SK-N-SH (cell line): Measurements from ENCODE around the gene TSPY4. TPM values are rescaled to one million over a fixed set of nuclear protein-coding genes. Genes with fewer than 3 reads are reported as not detected.
"Not testable (repeated sequence)": the region's sequence is repeated elsewhere in the genome, so short reads cannot be mapped to it uniquely, and the experiment has no call there.

Source experiments
- CTCF ChIA-PET: fragments of 300-600, 350-600 bp; formaldehyde crosslinking; extraction: SDS; loops from one replicate; lab custom pipeline; 2021; lab: Yijun Ruan, JAX
- POLR2A ChIA-PET: fragments of 350-600 bp; sonication (Branson Sonifier 250); formaldehyde crosslinking; extraction: SDS; loops from one replicate; lab custom pipeline; 2020; ENCODE audit warnings: antibody characterized with exemption, inconsistent platforms; lab: Yijun Ruan, JAX
- DNase-seq: peaks from one replicate; pipeline ENCODE4 v3.0.0; 2012
- H2AFZ ChIP-seq: fragments of 200-600 bp; sonication (generic); 2 replicates; pipeline ENCODE4 v1.8.1; 2016; ENCODE audit warnings: antibody characterized with exemption, mild to moderate bottlenecking, low read depth
- H3F3A ChIP-seq: fragments of 200-600 bp; sonication (generic); replicated peaks from 2 replicates; pipeline ENCODE3; 2016; ENCODE audit warnings: antibody characterized with exemption, mild to moderate bottlenecking; ENCODE audit not compliant: insufficient read depth
- H3K27ac ChIP-seq, 2 experiments: fragments of 200-500 bp in 1 of 2; fragments of 200-600 bp in 1 of 2; sonication (Bioruptor generic) in 1 of 2; sonication (generic), shearing (Covaris generic) in 1 of 2; 2 replicates each; pipeline versions ENCODE4 v1.5.1 to v1.6.1; 2014 to 2016; ENCODE audit warnings: low read depth in 2 of 2, inconsistent platforms in 1 of 2, low read length in 1 of 2, mild to moderate bottlenecking in 1 of 2, mixed read lengths in 1 of 2
- H3K27me3 ChIP-seq: fragments of 200-600 bp; sonication (generic), shearing (Covaris generic); 2 replicates; pipeline ENCODE4 v1.6.1; 2016; ENCODE audit warnings: mixed run types; ENCODE audit not compliant: insufficient read depth
- H3K36me3 ChIP-seq, 2 experiments: fragments of 200-500 bp in 1 of 2; fragments of 200-600 bp in 1 of 2; sonication (Bioruptor generic) in 1 of 2; sonication (generic) in 1 of 2; replicated peaks in 1 of 2; 2 replicates each; pipeline versions ENCODE3 to v1.5.1; 2014 to 2016; ENCODE audit warnings: low read length in 1 of 2, mild to moderate bottlenecking in 1 of 2; ENCODE audit not compliant: insufficient read depth in 2 of 2, control insufficient read depth in 1 of 2
- H3K4me1 ChIP-seq, 2 experiments: fragments of 200-500 bp in 1 of 2; fragments of 200-600 bp in 1 of 2; sonication (Bioruptor generic) in 1 of 2; sonication (generic), shearing (Covaris generic) in 1 of 2; 2 replicates each; pipeline versions ENCODE4 v1.5.1 to v1.6.1; 2014 to 2016; ENCODE audit warnings: low read depth in 1 of 2, low read length in 1 of 2, mixed run types in 1 of 2; ENCODE audit not compliant: insufficient read depth in 2 of 2, control insufficient read depth in 1 of 2
- H3K4me2 ChIP-seq: fragments of 200-600 bp; sonication (generic), shearing (Covaris generic); 2 replicates; pipeline ENCODE4 v1.6.1; 2017; ENCODE audit warnings: mixed run types
- H3K4me3 ChIP-seq, 2 experiments: fragments of 200-500 bp in 1 of 2; fragments of 200-600 bp in 1 of 2; sonication (Bioruptor generic) in 1 of 2; sonication (generic), shearing (Covaris generic) in 1 of 2; 2 replicates each; pipeline versions ENCODE4 v1.5.1 to v1.8.1; 2014 to 2016; ENCODE audit warnings: low read depth in 2 of 2, inconsistent platforms in 1 of 2, low read length in 1 of 2, mild to moderate bottlenecking in 1 of 2, mixed read lengths in 1 of 2, moderate library complexity in 1 of 2
- H3K79me2 ChIP-seq: fragments of 200-600 bp; sonication (generic); 2 replicates; pipeline ENCODE4 v1.8.1; 2017; ENCODE audit warnings: mild to moderate bottlenecking; ENCODE audit not compliant: insufficient read depth
- H3K9ac ChIP-seq: fragments of 200-600 bp; sonication (generic); 2 replicates; pipeline ENCODE4 v1.6.1; 2017; ENCODE audit warnings: mixed run types
- H3K9me2 ChIP-seq: fragments of 200-600 bp; sonication (generic); 2 replicates; pipeline ENCODE4 v1.6.1; 2017; ENCODE audit warnings: mixed run types
- H3K9me3 ChIP-seq: fragments of 200-600 bp; sonication (generic); 2 replicates; pipeline ENCODE4 v1.6.1; 2017; ENCODE audit warnings: mixed run types, mild to moderate bottlenecking, moderate library complexity
- H4K20me1 ChIP-seq: fragments of 200-600 bp; sonication (generic); 2 replicates; pipeline ENCODE4 v1.6.1; 2017; ENCODE audit warnings: mild to moderate bottlenecking, mixed run types; ENCODE audit not compliant: insufficient read depth
- WGBS: methylation state at CpG from one replicate; pipeline ENCODE4 v1.1.6; 2017; ENCODE audit warnings: low lambda C conversion rate; 5-methylcytosine and 5-hydroxymethylcytosine counted together
- polyA plus RNA-seq, 3 experiments: library from polyadenylated mRNA; depleted of rRNA; stranded (reverse); fragments of >200 nt; gene quantifications; 2 replicates each; pipeline ENCODE4 v1.2.3, GENCODE V29; 2012
- small RNA-seq, 7 experiments: library from RNA; depleted of rRNA; stranded (forward); fragments of <200 nt; gene quantifications; one replicate each; pipeline ENCODE3, GENCODE V24; 2012

TSPY4 gene
- polyA plus RNA-seq, 1 of the 3 experiments (the other 2 are of a cell fraction) = not detected

DNA sequence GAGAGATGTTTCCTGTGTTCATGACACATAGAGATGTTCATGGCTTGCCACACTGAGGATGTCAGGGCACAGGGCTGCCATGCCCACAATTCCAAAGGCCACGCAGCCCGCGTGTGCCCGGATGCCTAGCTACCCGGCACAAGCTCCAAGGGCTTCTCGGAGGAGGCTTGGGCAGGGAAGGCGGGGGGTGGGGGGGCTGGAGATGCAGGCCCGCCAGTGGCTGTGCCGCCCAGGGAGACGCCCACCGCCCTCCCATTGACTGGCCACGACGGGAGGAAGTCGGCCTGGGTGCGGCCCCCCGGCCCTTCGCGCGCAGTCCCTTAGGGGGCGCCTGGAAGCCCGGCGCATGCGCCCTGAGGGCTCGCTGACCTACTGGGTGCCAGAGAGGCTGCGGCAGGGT is 20.2 kb downstream of the TSPY4 start, which contains the start of gene TSPY8:
Gene TSPY8 (plus strand): TSS at position 301 of the 400 bp plus-strand sequence. CDS start 46 bp downstream, at position 347.
- DNase-seq, POLR2A ChIA-PET, H3K4me3 ChIP-seq, H3F3A ChIP-seq, CTCF ChIA-PET, H4K20me1 ChIP-seq, H3K27me3 ChIP-seq, H3K36me3 ChIP-seq, H3K4me2 ChIP-seq, H3K9ac ChIP-seq, H3K27ac ChIP-seq, H3K79me2 ChIP-seq, H3K4me1 ChIP-seq, H3K9me2 ChIP-seq, H3K9me3 ChIP-seq, H2AFZ ChIP-seq: not testable (repeated sequence)
- WGBS = no CpG with 5 or more reads among the region's 25 CpGs

Small RNA genes within 50 kb of the gene (small RNA-seq; reads per million reads assigned to genes)
- gene AC006158.1 = 0 reads per million in 7 experiments

Other genes with a start within 250 kb of the TSPY4 start
- not detected in 2 replicates for gene TSPY8, start 20.3 kb downstream of the TSPY4 start, polyA plus RNA-seq (2012; rRNA removed)
- not detected in 2 replicates for gene TSPY3, start 61.0 kb downstream of the TSPY4 start, polyA plus RNA-seq (2012; rRNA removed)
- not detected in 2 replicates for gene TSPY1, start 129.5 kb downstream of the TSPY4 start, polyA plus RNA-seq (2012; rRNA removed)
- gene TSPY9, start 149.8 kb downstream of the TSPY4 start, polyA plus RNA-seq (2012; rRNA removed) = not detected in 2 replicates
- not detected in 2 replicates for gene TSPY10, start 190.4 kb downstream of the TSPY4 start, polyA plus RNA-seq (2012; rRNA removed)